ENCODE data around the gene KRT4. TPM values are rescaled to one million over a fixed set of nuclear protein-coding genes. Genes with fewer than 3 reads are reported as not detected.

Gene KRT4
- total and polyA plus RNA-seq, 12 donors: 0.06 to 6.2 (median 0.61) TPM; not detected in 8

DNA sequence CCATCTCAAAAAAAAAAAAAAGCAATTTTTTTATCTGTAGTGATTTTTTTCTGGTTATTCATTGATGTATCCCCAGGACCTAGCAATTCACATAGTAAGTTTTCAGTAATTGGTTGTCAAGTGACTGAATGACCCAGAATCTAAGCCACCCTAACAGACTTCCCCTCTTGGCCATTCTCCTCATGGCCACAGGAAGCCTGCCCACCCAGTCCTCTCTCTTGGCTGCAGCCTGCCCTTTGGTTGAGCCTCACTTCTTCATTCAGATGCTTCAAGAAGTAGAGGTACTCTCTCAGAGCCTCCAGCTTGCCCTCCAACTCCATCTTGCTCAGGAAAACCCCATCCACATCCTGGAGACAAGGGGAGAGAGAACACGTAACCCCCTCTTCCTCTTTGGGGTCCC, 32.0 kb upstream of the KRT4 start:
- no peaks in the 10 kb centered on the region for H3K27me3 ChIP-seq
- H3K27ac ChIP-seq: no peak overlapping the region
- 61 to 95% (median 67%) methylated on average over 1 of the region's 1 CpG for WGBS, 4 donors
- no peaks in the 10 kb centered on the region for H3K4me1 ChIP-seq (replicated peaks in 1 of 2)
- DNase-seq: no peak
- no peak overlapping the region for H3K4me3 ChIP-seq
- no peaks in the 10 kb centered on the region for H3K9me3 ChIP-seq (replicated peaks in 1 of 3)
- intact Hi-C loops (cut with DNase I): no loop called here
- TF ChIP-seq, protein P1, sequence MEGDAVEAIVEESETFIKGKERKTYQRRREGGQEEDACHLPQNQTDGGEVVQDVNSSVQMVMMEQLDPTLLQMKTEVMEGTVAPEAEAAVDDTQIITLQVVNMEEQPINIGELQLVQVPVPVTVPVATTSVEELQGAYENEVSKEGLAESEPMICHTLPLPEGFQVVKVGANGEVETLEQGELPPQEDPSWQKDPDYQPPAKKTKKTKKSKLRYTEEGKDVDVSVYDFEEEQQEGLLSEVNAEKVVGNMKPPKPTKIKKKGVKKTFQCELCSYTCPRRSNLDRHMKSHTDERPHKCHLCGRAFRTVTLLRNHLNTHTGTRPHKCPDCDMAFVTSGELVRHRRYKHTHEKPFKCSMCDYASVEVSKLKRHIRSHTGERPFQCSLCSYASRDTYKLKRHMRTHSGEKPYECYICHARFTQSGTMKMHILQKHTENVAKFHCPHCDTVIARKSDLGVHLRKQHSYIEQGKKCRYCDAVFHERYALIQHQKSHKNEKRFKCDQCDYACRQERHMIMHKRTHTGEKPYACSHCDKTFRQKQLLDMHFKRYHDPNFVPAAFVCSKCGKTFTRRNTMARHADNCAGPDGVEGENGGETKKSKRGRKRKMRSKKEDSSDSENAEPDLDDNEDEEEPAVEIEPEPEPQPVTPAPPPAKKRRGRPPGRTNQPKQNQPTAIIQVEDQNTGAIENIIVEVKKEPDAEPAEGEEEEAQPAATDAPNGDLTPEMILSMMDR (IDR thresholded peaks at IDR 0.05): no peak
- no peak for TF ChIP-seq POLR2A (IDR thresholded peaks at IDR 0.05)
- no peaks in the 10 kb centered on the region for H3K36me3 ChIP-seq (replicated peaks in 1 of 2)

DNA sequence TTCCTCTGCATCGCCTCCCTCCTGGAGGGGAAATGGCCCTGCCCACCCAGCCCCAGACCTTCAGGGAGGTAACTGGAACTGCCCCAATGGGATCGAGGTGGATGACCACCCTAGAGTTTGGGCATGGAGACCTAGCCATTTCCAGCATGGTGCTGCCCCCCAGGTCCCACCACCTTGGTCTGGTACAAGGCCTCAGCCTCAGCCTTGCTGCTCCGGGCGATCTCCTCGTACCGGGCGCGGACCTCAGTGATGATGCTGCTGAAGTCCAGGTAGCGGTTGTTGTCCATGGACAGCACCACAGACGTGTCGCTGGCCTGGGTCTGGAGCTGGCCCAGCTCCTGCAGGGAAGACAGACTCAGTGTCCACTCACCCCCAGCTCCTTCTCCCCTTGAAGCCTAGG, 30.5 kb upstream of the KRT4 start:
- H3K4me1 ChIP-seq (replicated peaks in 1 of 2): no peaks in the 10 kb centered on the region
- no peaks in the 10 kb centered on the region for H3K9me3 ChIP-seq (replicated peaks in 1 of 3)
- no peak overlapping the region for H3K27ac ChIP-seq
- H3K36me3 ChIP-seq (replicated peaks in 1 of 2): no peaks in the 10 kb centered on the region
- H3K4me3 ChIP-seq: no peak overlapping the region
- 94 to 98% (median 94%) methylated on average over 6 to 11 of the region's 11 CpGs; no CpG with 5 or more reads in 1 of the 4 donors for WGBS, 4 donors
- TF ChIP-seq, protein P1 (IDR thresholded peaks at IDR 0.05): no peak
- no peak for TF ChIP-seq POLR2A (IDR thresholded peaks at IDR 0.05)
- intact Hi-C loops (cut with DNase I): no loop called here
- DNase-seq: no peak
- H3K27me3 ChIP-seq: no peaks in the 10 kb centered on the region

DNA sequence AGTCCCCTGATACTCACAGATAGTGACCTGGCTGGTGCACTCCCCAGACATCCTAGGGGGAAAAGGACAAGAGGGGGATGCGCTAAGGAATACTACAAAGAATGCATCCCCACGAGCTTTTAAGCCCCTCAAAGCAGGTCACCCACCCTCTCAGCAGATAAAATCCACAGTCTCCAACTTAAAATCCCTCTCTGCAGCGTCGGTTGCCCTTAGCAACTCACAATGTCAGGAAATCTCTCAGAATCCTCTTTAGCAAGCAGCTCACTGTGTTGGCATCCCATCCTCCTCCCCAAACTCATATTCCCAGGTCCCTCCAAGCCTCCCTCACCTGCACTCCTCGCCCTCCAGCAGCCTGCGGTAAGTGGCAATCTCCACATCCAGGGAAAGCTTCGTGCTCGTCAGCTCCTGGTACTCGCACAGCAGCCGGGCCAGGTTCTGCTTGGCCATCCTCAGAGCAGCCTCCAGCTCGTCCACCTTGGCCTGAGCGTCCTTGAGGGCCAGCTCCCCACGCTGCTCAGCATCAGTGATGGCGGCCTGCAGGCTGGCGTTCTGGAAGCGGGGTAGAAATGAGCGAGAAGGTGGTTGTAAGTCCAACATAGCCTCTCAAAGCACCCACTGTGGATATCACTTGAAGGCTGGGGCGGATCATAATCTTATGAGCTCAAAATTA, 25.7 kb upstream of the KRT4 start:
- H3K4me1 ChIP-seq (replicated peaks in 1 of 2): no peaks in the 10 kb centered on the region
- H3K27ac ChIP-seq: no peak overlapping the region
- WGBS, 4 donors: 76 to 81% (median 78%) methylated on average over 17 to 18 of the region's 18 CpGs
- TF ChIP-seq POLR2A (IDR thresholded peaks at IDR 0.05): no peak
- TF ChIP-seq, protein P1 (IDR thresholded peaks at IDR 0.05): no peak
- intact Hi-C loops (cut with DNase I): no loop called here
- no peaks in the 10 kb centered on the region for H3K36me3 ChIP-seq (replicated peaks in 1 of 2)
- H3K4me3 ChIP-seq: no peak overlapping the region
- peaks cover 18% of the 10 kb centered on the region for H3K27me3 ChIP-seq
- no peaks in the 10 kb centered on the region for H3K9me3 ChIP-seq (replicated peaks in 1 of 3)
- no peak for DNase-seq

DNA sequence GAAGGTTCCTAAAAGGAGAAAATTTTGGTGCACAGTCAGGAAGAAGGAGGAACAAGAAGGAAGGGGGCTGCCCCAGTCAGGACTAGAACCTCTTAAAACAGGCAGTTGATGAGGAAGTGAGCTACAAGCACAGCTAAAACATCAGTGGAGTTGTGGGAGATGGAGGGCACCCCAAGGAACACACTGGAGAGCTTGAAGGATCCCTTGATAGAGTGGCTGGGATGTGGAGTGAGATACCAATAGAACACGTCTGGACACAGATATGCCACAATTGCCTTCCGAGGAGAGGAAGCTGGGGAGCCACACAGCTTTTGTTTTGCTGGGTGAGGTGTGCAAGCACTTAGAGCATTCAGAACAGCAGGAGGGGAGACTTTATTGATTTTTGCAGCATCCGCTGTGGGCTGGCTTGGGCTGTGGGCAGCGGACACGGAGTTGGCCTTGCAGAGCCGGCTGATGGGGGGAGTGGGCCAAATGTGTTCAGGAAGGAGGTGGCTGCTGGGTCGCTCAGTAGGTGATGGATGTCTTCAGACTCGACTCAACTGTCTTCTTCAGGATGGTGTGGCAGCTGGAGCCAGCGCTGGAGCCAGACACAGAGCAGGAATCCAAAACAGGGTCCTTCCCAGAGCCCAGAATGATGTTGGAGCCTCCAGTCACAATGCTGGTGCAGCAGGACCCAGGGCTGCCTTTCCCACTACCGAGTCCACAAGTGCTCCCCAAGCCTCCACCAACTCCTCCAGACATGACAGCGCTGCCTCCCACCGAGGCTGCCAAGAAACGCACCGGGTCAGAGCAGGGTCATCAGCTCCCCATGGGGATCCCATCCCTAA, 24.9 kb upstream of the KRT4 start:
- no peak for DNase-seq
- Histone ChIP-seq H3K27ac (no peak overlapping the region), H3K9me3 (replicated peaks in 1 of 3) (no peaks in the 10 kb centered on the region), H3K4me3 (no peak overlapping the region), H3K4me1 (replicated peaks in 1 of 2) (no peaks in the 10 kb centered on the region), H3K36me3 (replicated peaks in 1 of 2) (no peaks in the 10 kb centered on the region), H3K27me3 (peaks cover 18% of the 10 kb centered on the region)
- intact Hi-C loops (cut with DNase I): no loop called here
- 53 to 73% (median 60%) methylated on average over 9 to 14 of the region's 14 CpGs for WGBS, 4 donors
- TF ChIP-seq, protein P1 (IDR thresholded peaks at IDR 0.05): no peak
- no peak for TF ChIP-seq POLR2A (IDR thresholded peaks at IDR 0.05)

Measured in adrenal gland (tissue), 12 donors.